PFSK-1 (cell line): ENCODE data around the gene LRCH1.

Experiments
- FOXP2 ChIP-seq: optimal IDR thresholded peaks from 2 replicates; pipeline ENCODE3; 2011; ENCODE audit warnings: borderline replicate concordance, control low read depth, inconsistent platforms; ENCODE audit not compliant: insufficient read depth; ENCODE audit errors: extremely low read length, extremely low read depth
- POLR2AphosphoS5 ChIP-seq: IDR thresholded peaks from 2 replicates; pipeline ENCODE4 v1.6.1; 2012; ENCODE audit warnings: low read depth, mild to moderate bottlenecking, control low read depth, low read length, moderate library complexity
- REST ChIP-seq, 2 experiments: IDR thresholded peaks; 2 replicates each; pipeline versions ENCODE4 v1.6.1 to v1.8.0; 2011 to 2012; ENCODE audit warnings: low read depth in 2 of 2, low read length in 2 of 2, control low read depth in 1 of 2, inconsistent platforms in 1 of 2, mild to moderate bottlenecking in 1 of 2, moderate library complexity in 1 of 2; ENCODE audit not compliant: insufficient read depth in 1 of 2
- SIN3A ChIP-seq: IDR thresholded peaks from 2 replicates; pipeline ENCODE4 v1.6.1; 2012; ENCODE audit warnings: mild to moderate bottlenecking, low read length, moderate library complexity, borderline replicate concordance; ENCODE audit not compliant: insufficient read depth
- TAF1 ChIP-seq: IDR thresholded peaks from 2 replicates; pipeline ENCODE4 v1.6.1; 2012; ENCODE audit warnings: low read length, control low read depth, borderline replicate concordance; ENCODE audit not compliant: insufficient read depth

LRCH1 gene

GRCh38 chr13:46594374-46595078 lies 41.6 kb downstream of the LRCH1 start:
- TF ChIP-seq TAF1 (no peak), FOXP2 (no peak), POLR2AphosphoS5 (no peak), REST (IDR thresholded peaks at IDR 0.05; ENCODE audit: insufficient read depth in 1 of 2, low read depth in 2 of 2, low read length in 2 of 2) (no peak), SIN3A (no peak)

GRCh38 chr13:46595136-46595884 lies 42.3 kb downstream of the LRCH1 start:
- no peak for TF ChIP-seq TAF1

- TF ChIP-seq FOXP2 (no peak), TAF1 (no peak), POLR2AphosphoS5 (no peak), REST (IDR thresholded peaks at IDR 0.05; ENCODE audit: insufficient read depth in 1 of 2, low read depth in 2 of 2, low read length in 2 of 2) (no peak), SIN3A (no peak)
These were observed 42.9 kb downstream of the LRCH1 start for GRCh38 chr13:46595885-46596275.

GRCh38 chr13:46596466-46596865 lies 43.5 kb downstream of the LRCH1 start:
- no peak for TF ChIP-seq FOXP2

- TF ChIP-seq TAF1: no peak
- TF ChIP-seq REST (IDR thresholded peaks at IDR 0.05; ENCODE audit: insufficient read depth in 1 of 2, low read depth in 2 of 2, low read length in 2 of 2): no peak
- TF ChIP-seq FOXP2: no peak
- TF ChIP-seq SIN3A: no peak
- no peak for TF ChIP-seq POLR2AphosphoS5
These were observed 45.3 kb downstream of the LRCH1 start for GRCh38 chr13:46598140-46598819.

- no peak for TF ChIP-seq REST (IDR thresholded peaks at IDR 0.05; ENCODE audit: insufficient read depth in 1 of 2, low read depth in 2 of 2, low read length in 2 of 2)
- TF ChIP-seq POLR2AphosphoS5: no peak
- TF ChIP-seq FOXP2: no peak
These were observed 45.8 kb downstream of the LRCH1 start for GRCh38 chr13:46598820-46599180.
